Pancreas (tissue), 10 donors: Measurements from ENCODE around the gene RHO. TPM values are rescaled to one million over a fixed set of nuclear protein-coding genes. Genes with fewer than 3 reads are reported as not detected.

Source experiments
- ATAC-seq, 4 donors: fragments of 200-7000 bp; cut with Tn5 transposase; one replicate each; pipeline versions ENCODE4 v1.8.0 to v1.9.1; 2020; ENCODE audit warnings: mild to moderate bottlenecking in 4 of 4, moderate library complexity in 4 of 4
- DNase-seq, 6 donors: peaks; one replicate each; pipeline ENCODE4 v3.0.0-alpha.2; 2020
- FAIRE-seq: peaks from 2 replicates; lab custom pipeline; 2012; peaks lifted over from hg19 to GRCh38; lab: Jason Lieb, UNC
- H3K27ac ChIP-seq, 4 donors: fragments of 200-600 bp; sonication (generic); 1 replicate in 3 of 4; 2 replicates in 1 of 4; pipeline versions ENCODE4 v1.5.0 to v1.8.0; 2020
- H3K27me3 ChIP-seq, 4 donors: fragments of 200-600 bp; one replicate each; pipeline ENCODE4 v1.8.0; 2021
- H3K36me3 ChIP-seq, 3 donors: fragments of 200-600 bp; sonication (generic) in 1 of 3; one replicate each; pipeline versions ENCODE4 v1.5.0 to v1.8.0; 2020 to 2021
- H3K4me1 ChIP-seq, 3 donors: fragments of 200-600 bp; one replicate each; pipeline ENCODE4 v1.8.0; 2021
- H3K4me3 ChIP-seq, 4 donors: fragments of 200-600 bp; sonication (generic) in 2 of 4; one replicate each; pipeline versions ENCODE4 v1.5.0 to v1.8.0; 2020 to 2021
- H3K9me3 ChIP-seq, 4 donors: fragments of 200-600 bp; one replicate each; pipeline ENCODE4 v1.8.0; 2021
- WGBS, 2 donors: extraction: QIAGEN DNeasy Blood & Tissue Kit; methylation state at CpG; one replicate each; pipeline ENCODE4 v1.1.7; 2013; 5-methylcytosine and 5-hydroxymethylcytosine counted together
- intact Hi-C, 3 donors: fragments of 100-400 bp; cut with DNase I; formaldehyde crosslinking; loops; one replicate each; pipeline versions ENCODE4 v1.11.1 to v1.14.2; 2022
- polyA plus RNA-seq, 2 donors: library from polyadenylated mRNA; stranded (reverse); fragments of 200-250 nt; gene quantifications; one replicate each; pipeline ENCODE4 v1.2.3, GENCODE V29; 2013
- total RNA-seq, 6 donors: library from RNA; stranded (reverse); fragmentation: NEBNext Ultra II Directional in 4 of 6; extraction: Animal tissue kit (Norgen Biotek cat#: 25700) in 4 of 6; gene quantifications; one replicate each; pipeline versions ENCODE4 v1.2.1 to v1.2.4, GENCODE V29; 2021 to 2023
- TF ChIP-seq, protein P1 (sequence below), 4 donors: fragments of 200-600 bp; sonication (generic) in 3 of 4; IDR thresholded peaks; one replicate each; pipeline versions ENCODE4 v1.5.0 to v1.8.0; 2021; ENCODE audit warnings: antibody characterized with exemption in 4 of 4
- donor health status: healthy with polysubstance abuse.
- donor health status: DM: no; HTN: no; CAD: no; lungs with moderate emphysema.
- donor health status: DM: no; HTN: no; CAD: no.
- donor health status: control.
- donor health status: control.
- donor health status: Bipolar disorder and iron deficiency.
- donor health status: DM: yes; HTN: yes; CAD: no.
- donor health status: DM: no; HTN: no; CAD: no.
- donor health status: DM: no; HTN: no; CAD: no.
- donor health status: DM: yes; HTN: yes; CAD: no.

The RHO gene
- total and polyA plus RNA-seq, 8 donors = 0.05 TPM; not detected in 7

- peak; percentile 24 to 69 (median 50) for ATAC-seq
- H3K27me3 ChIP-seq = no peaks in the 10 kb centered on the region
- FAIRE-seq = no peak
These were observed 32.6 kb downstream of the RHO start for GRCh38 chr3:129560911-129561594.

DNA sequence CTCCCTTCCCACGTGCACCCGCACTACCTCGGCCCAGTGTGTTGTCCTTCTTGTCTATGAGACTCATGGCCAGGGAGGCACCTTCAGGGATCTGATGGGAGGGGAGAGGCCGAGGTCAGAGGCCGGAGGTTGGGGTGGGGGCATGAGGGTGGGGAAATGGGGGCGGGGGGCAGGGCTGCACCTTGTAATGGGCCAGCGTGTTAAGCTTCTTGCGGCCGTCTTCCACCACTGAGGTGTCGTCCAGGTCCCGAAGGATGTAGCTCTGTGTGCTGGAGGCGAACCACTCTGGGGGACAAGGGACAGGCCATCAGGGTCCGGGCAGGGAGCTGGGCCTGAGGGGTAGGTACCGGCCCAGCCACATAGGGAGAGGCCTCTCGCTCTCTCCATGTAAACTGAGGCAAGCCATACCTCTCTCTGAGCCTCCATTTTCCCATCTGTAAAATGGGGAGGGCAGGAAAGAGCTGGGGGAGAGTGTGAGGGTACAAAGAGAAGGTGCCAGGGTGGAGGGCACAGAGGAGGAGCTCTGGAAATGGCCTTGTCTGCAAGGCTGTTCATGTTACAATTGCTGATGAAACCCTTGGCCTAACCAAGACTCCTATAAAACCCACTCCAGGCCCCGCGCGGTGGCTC is 33.3 kb downstream of the RHO start:
- Histone ChIP-seq H3K9me3 (no peaks in the 10 kb centered on the region), H3K4me1 (no peaks in the 10 kb centered on the region), H3K27me3 (no peaks in the 10 kb centered on the region), H3K4me3 (no peak overlapping the region), H3K27ac (no peak overlapping the region), H3K36me3 (no peaks in the 10 kb centered on the region)
- WGBS, 2 donors = 85 to 89% methylated on average over 18 of the region's 18 CpGs
- TF ChIP-seq, protein P1, sequence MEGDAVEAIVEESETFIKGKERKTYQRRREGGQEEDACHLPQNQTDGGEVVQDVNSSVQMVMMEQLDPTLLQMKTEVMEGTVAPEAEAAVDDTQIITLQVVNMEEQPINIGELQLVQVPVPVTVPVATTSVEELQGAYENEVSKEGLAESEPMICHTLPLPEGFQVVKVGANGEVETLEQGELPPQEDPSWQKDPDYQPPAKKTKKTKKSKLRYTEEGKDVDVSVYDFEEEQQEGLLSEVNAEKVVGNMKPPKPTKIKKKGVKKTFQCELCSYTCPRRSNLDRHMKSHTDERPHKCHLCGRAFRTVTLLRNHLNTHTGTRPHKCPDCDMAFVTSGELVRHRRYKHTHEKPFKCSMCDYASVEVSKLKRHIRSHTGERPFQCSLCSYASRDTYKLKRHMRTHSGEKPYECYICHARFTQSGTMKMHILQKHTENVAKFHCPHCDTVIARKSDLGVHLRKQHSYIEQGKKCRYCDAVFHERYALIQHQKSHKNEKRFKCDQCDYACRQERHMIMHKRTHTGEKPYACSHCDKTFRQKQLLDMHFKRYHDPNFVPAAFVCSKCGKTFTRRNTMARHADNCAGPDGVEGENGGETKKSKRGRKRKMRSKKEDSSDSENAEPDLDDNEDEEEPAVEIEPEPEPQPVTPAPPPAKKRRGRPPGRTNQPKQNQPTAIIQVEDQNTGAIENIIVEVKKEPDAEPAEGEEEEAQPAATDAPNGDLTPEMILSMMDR (IDR thresholded peaks at IDR 0.05) = no peak
- intact Hi-C loops = no loop called here
- FAIRE-seq = no peak
- no peak for ATAC-seq
- DNase-seq = peak in 2 of 6 donors; percentile 10 to 33

More at GRCh38 chr3:129560911-129561594, 32.6 kb downstream of the RHO start:
- intact Hi-C loops = no loop called here
- no peaks in the 10 kb centered on the region for H3K9me3 ChIP-seq
- DNase-seq = peak in 2 of 6 donors; percentile 44 to 82
- H3K27ac ChIP-seq = peak overlapping the region in 1 of 4 donors; percentile 17
- TF ChIP-seq, protein P1 (IDR thresholded peaks at IDR 0.05) = no peak
- H3K36me3 ChIP-seq = no peaks in the 10 kb centered on the region
- no peaks in the 10 kb centered on the region for H3K4me1 ChIP-seq
- no peak overlapping the region for H3K4me3 ChIP-seq
- 70 to 75% methylated on average over 18 of the region's 18 CpGs for WGBS, 2 donors

DNA sequence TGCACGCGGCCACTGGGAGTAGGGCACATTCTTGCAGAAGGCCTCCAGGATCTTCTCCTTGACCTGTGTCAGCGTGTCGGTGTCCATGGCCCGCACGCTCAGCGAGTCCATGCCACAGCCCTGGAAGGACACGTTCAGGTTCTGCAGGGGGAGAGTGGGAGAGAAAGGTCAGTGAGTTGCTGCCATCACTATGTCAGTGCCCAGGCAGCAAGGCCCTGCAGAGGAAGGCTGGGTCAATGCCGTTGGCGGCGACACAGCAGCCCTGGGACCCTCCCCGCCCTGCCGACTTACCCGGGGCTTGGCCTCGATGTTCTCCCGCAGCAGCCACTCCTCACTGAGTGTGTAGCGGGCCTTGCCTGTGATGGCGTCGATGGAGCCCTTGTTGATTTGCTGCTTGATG is 34.4 kb downstream of the RHO start:
- intact Hi-C loops = no loop called here
- Histone ChIP-seq H3K4me1 (no peaks in the 10 kb centered on the region), H3K36me3 (no peaks in the 10 kb centered on the region), H3K4me3 (no peak overlapping the region), H3K27me3 (no peaks in the 10 kb centered on the region), H3K9me3 (no peaks in the 10 kb centered on the region), H3K27ac (no peak overlapping the region)
- no peak for ATAC-seq
- 92 to 93% methylated on average over 19 of the region's 19 CpGs for WGBS, 2 donors
- DNase-seq = peak in 2 of 6 donors; percentile 18 to 28
- no peak for FAIRE-seq
- TF ChIP-seq, protein P1 (IDR thresholded peaks at IDR 0.05) = no peak

DNA sequence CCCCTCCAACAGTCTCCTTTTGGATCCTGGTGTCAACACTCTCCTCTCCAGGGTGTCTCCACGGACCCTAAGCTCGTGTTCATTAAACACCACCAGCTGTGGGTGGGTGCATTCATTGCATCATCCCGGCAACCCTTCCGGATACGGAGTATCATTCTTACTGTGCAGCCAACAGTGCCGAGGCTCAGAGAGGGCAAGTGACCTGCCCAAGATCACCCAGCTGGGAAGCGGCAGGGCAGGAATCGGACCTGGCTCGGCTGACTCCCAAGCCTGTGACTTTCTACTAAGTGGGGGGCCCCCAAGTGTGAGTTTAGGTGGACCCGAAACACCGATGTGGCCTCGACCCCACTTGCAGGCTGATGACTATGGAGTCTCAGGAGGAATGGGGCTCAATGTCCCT is 34.9 kb downstream of the RHO start:
- Histone ChIP-seq H3K4me1 (no peaks in the 10 kb centered on the region), H3K4me3 (no peak overlapping the region), H3K27ac (no peak overlapping the region), H3K27me3 (no peaks in the 10 kb centered on the region), H3K9me3 (no peaks in the 10 kb centered on the region), H3K36me3 (no peaks in the 10 kb centered on the region)
- 94% methylated on average over 12 of the region's 12 CpGs for WGBS, 2 donors
- FAIRE-seq (no peak), ATAC-seq (no peak), DNase-seq (peak in 1 of 6 donors; percentile 33)
- TF ChIP-seq, protein P1 (IDR thresholded peaks at IDR 0.05) = no peak
- intact Hi-C loops = no loop called here
